Left cardiac atrium (tissue), 4 donors: ENCODE results near the gene TRIM41. TPM values are rescaled to one million over a fixed set of nuclear protein-coding genes. Genes with fewer than 3 reads are reported as not detected.

ENCODE experiments used
- ATAC-seq, 2 donors: fragments of 200-7000 bp; cut with Tn5 transposase; one replicate each; pipeline ENCODE4 v1.9.1; 2020; ENCODE audit warnings: mild to moderate bottlenecking in 2 of 2, moderate library complexity in 2 of 2
- DNase-seq: peaks from one replicate; pipeline ENCODE4 v3.0.0-alpha.2; 2020
- intact Hi-C, 2 donors: fragments of 100-400 bp; cut with DNase I; formaldehyde crosslinking; loops; one replicate each; pipeline versions ENCODE4 v1.14.1 to v1.15.1; 2022 to 2023
- total RNA-seq, 2 donors: library from RNA; stranded (reverse); fragmentation: NEBNext Ultra II Directional; extraction: Animal tissue kit (Norgen Biotek cat#: 25700); gene quantifications; one replicate each; pipeline ENCODE4 v1.2.1, GENCODE V29; 2021
- donor health status: DM: no; HTN: yes; CAD: no.
- donor health status: DM: no; HTN: yes; CAD: no; lungs with severe emphysema.
- donor health status: DM: yes; HTN: yes; CAD: no.
- donor health status: Dilated cardiomyopathy.

TRIM41 gene
- total RNA-seq, 2 donors from 2014 or later = 17.1 to 19.1 TPM

GRCh38 chr5:181236954-181237641, 14.0 kb downstream of the TRIM41 start:
- intact Hi-C loops = no loop called here
- no peak for ATAC-seq
- no peak for DNase-seq

- no peak for ATAC-seq
- no peak for DNase-seq
- intact Hi-C loops = no loop called here
Observed at GRCh38 chr5:181237729-181238385, 14.8 kb downstream of the TRIM41 start.

GRCh38 chr5:181239062-181239663, 16.1 kb downstream of the TRIM41 start:
- intact Hi-C loops = no loop called here
- DNase-seq (no peak), ATAC-seq (no peak)

GRCh38 chr5:181241393-181241975, 18.4 kb downstream of the TRIM41 start:
- no peak for DNase-seq
- ATAC-seq = no peak
- intact Hi-C loops = no loop called here

GRCh38 chr5:181242031-181242451, 19.0 kb downstream of the TRIM41 start:
- DNase-seq (no peak), ATAC-seq (no peak)
- intact Hi-C loops = no loop called here

- intact Hi-C loops = no loop called here
- ATAC-seq = peak; percentile 0 to 3
- DNase-seq = no peak
Observed at GRCh38 chr5:181243018-181243563, 20.0 kb downstream of the TRIM41 start.

GRCh38 chr5:181243564-181244343, 20.7 kb downstream of the TRIM41 start, which contains the start of gene RACK1:
RACK1 (minus strand) TSS chr5:181243906; CDS start chr5:181243800, 106 bp downstream.
- intact Hi-C loops = loop anchor here in 1 of 2 donors (2.0 kb wide), 1 partner anchor 21 kb away; the partner anchor contains the start of gene TRIM41
- ATAC-seq = peak; percentile 66 to 68

GRCh38 chr5:181245427-181246275, 22.6 kb downstream of the TRIM41 start:
- intact Hi-C loops = loop anchor here in 1 of 2 donors (2.0 kb wide), 1 partner anchor 23 kb away; the partner anchor contains the start of gene TRIM41
- DNase-seq = no peak

More at GRCh38 chr5:181243564-181244343, 20.7 kb downstream of the TRIM41 start, which contains the start of gene RACK1:
- DNase-seq = peak; percentile 92

GRCh38 chr5:181246276-181247049, 23.4 kb downstream of the TRIM41 start:
- intact Hi-C loops = no loop called here
- peak; percentile 85 to 87 for ATAC-seq
- DNase-seq = peak; percentile 94

More at GRCh38 chr5:181245427-181246275, 22.6 kb downstream of the TRIM41 start:
- ATAC-seq = no peak

GRCh38 chr5:181248277-181248676, 25.2 kb downstream of the TRIM41 start:
- intact Hi-C loops = no loop called here
- no peak for DNase-seq
- ATAC-seq = no peak

- ATAC-seq (no peak), DNase-seq (no peak)
- intact Hi-C loops = no loop called here
Observed at GRCh38 chr5:181255276-181255675, 32.2 kb downstream of the TRIM41 start.

- intact Hi-C loops = no loop called here
Observed at GRCh38 chr5:181255836-181256578, 32.9 kb downstream of the TRIM41 start.

GRCh38 chr5:181258576-181258975, 35.5 kb downstream of the TRIM41 start:
- ATAC-seq = no peak
- no peak for DNase-seq
- intact Hi-C loops = no loop called here

More at GRCh38 chr5:181255836-181256578, 32.9 kb downstream of the TRIM41 start:
- DNase-seq (no peak), ATAC-seq (no peak)

GRCh38 chr5:181259283-181259682, 36.2 kb downstream of the TRIM41 start:
- no peak for ATAC-seq
- no peak for DNase-seq
- intact Hi-C loops = no loop called here

GRCh38 chr5:181259974-181260719, 37.1 kb downstream of the TRIM41 start:
- DNase-seq (no peak), ATAC-seq (no peak)
- intact Hi-C loops = loop anchor here in 1 of 2 donors (5.0 kb wide), 1 partner anchor 73 kb away; no protein-coding TSS in a partner anchor
